Stimulated activated CD8-positive, alpha-beta memory T cell treated with anti-CD3 and anti-CD28 coated beads, Interleukin-12 subunit alpha, Interleukin-12 subunit beta, amount 100 ng/mL, for 4 hours (primary cell): Measurements from ENCODE around the gene AK8.

Experiments used
- DNase-seq: peaks from one replicate; pipeline ENCODE4 v3.0.0-alpha.2; 2020; ENCODE audit warnings: low read depth

The AK8 gene

DNA sequence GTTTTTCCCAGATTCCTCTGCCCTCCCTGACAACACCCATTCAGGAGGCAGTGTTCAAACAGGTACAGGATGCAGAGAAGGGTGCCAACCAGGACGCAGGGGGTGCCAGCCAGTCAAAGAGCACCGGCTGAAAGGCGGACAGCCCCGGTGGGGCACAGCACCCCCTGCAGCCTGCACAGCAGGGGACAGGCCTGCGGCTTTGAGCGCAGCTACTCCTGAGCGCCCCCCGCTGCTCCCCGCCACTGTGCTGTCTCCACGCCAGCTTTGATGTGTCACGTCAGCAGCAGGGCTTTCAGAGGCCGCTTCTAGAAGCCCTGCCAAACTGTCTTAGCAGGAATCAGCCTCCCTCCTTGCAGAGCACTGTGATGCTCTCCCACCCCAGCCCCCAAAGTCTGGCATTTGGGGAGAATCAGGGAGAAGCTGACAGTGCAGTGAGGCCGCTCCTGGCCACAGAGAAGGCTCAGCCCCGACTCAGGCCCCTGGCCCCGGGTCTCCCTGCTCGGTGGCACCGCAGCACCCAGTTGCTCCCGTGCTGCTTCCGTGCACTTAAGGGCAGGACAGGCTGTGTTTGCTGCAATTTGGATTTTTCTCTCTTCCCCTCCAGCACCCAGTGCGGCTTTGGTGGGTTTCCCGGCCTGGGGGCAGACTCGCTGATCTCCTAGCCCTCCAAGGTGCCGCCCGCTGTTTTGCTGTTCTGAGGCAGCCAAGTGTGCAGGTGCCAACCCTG is 20.3 kb downstream of the AK8 start:
- DNase-seq = no peak

DNA sequence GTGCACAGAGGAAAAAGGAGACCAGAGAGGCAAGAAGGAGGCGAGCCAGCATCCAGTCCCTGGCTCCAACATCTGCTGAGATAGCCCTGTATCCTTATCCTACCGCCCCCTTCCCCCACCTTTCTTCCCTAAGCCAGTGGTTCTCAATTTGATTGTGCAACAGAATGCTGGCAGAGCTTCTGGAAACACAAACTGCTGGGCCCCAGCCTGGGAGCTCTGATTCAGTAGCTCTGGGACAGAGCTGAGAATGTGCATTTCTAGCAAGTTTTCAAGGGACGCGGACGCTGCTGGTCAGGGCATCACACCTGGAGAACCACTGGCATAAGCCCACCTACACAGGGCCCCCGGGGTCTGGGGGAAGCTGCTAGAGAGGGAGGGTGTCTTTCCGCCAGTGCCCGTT is 21.1 kb downstream of the AK8 start:
- DNase-seq = no peak

DNA sequence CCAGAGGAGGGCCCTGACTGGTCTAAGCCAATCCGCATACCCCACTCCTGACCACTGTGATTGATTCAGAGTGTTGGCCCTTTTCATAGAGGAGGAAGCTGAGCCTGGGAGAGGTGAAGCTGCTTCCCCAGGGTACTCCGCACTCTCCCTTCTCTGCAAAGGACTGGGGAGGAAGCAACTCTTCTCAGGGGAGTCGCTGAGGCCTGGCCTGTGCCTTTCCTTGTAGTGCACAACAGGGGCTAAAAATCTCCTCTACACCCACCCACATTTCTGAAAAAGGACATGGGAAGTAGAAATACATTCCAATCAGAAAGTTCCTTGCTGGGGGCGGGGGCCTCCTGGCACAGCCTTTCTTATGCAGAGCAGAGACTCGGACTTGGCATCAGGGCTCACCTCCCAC is 22.2 kb downstream of the AK8 start:
- DNase-seq = no peak

DNA sequence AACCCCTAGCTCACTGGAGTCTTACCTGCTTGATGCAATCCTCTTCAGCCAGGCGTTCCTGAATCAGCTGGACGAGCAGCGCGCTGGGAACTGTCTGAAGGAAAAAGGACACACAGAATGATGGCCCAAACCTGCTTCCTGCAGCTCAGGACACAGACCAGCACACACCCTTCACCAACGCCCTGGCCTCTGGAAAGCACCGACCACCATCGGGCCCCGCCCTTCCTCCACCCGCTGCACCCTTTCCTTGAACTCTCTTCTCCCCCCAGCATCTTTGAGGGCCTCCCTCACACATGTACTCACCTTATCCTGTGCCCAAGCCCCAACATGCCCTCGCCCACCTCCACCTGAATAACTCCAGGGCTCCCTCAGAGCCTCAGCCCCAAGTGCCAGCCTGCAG is 23.3 kb downstream of the AK8 start:
- DNase-seq = no peak

DNA sequence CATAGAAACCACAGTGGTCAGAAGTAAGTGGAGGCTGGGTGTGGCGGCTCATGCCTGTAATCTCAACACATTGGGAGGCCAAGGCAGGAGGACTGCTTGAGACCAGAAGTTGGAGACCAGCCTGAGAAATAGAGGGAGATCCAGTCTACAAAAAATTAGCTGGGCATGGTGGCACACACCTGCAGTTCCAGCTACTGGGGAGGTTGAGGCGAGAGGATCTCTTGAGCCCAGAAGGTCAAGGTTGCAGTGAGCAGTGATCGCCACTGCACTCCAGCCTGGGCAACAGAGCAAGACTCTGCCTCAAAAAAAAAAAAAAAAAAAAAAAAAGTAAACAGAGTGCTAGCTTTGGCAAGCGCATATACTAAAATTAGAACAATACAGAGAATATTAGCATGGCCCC is 24.6 kb downstream of the AK8 start:
- DNase-seq = no peak

DNA sequence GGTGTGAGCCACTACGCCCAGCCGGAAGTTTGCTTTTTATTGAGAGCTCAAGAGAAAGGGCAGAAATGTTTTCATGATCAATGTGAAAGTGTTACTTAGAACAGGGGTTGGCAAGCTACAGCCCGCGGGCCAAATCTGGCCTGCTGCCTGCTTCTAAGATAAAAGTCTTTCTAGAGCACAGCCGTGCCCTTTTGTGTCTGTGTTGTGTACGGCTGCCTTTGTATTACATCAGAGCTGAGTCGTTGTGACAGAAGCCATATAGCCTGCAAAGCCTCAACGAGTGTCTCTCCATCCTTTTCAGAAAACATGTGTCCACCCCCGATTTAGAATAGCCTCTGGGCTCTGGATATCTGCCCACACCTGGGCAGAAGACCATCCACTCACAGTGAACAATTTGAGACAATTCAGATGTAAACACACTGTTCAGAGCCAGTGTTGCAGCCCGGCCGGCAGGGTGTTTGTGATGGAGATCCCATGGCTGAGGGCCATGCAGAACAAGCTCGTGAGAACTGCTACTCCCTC is 28.8 kb downstream of the AK8 start:
- DNase-seq = no peak

DNA sequence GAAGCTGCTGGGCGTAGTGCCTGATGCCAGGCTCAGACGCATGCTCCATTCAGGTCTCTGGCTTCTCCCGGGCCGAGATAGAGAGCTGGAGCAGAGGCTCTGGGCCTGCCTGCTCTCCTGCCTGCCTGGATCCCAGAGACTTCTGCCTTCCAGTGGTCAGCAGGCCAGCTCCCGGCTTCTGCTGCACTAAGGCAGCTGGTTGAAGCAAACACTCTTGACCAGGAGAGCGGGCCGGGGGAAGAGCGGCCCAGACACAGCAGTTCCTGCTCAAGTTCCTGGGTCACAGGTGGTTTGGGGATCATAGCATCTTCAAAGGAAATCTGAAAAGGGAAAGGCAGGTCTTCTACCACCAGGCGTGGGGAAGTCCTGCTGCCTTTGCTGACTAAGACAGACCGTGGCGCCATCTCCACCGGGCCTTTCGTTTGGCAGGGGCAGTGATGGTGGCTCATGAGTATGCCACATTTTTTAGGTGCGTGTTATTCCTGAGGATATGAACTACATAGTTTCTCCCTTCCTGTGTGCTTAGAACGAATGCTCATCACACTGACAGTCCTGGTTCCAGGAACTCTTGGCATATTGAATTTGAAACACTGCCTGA is 31.1 kb downstream of the AK8 start:
- DNase-seq = no peak

DNA sequence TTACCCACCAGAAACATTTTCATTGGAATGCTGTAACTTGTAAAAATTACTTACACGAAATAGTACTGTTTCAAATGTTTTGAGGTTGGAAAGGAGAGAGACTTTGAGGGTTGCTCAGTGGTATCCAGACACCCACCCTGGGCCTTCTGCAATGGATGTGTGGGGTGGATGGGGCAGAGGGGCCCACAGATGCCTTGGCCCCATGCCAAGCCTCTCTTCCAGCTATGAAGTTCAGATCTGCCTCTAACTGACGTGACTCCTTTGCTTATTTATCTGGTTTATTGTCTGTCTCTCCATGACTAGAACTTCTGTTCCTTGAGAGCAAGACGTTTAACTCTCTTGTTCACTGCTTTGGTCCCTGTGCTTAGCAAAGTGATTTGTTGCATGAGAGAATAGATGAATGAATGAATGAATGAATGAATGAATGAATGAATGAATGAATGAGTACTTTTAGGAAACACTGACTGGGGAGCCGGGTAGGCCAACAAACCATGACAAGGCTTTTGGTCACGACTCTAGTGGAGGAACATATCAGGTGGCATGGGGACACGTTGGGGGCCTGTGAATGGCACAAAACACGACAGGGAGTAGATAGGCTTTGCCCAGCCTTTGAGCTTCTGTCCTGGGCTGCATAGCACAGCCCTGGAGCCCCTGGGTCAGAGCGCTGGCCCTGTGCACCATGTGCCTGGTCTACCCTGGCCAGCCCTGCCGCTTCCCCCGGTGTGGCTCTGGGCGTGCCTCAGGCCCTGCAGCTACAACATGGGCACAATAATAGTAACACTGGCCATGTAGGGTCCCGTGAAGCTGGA is 31.8 kb downstream of the AK8 start:
- no peak for DNase-seq

DNA sequence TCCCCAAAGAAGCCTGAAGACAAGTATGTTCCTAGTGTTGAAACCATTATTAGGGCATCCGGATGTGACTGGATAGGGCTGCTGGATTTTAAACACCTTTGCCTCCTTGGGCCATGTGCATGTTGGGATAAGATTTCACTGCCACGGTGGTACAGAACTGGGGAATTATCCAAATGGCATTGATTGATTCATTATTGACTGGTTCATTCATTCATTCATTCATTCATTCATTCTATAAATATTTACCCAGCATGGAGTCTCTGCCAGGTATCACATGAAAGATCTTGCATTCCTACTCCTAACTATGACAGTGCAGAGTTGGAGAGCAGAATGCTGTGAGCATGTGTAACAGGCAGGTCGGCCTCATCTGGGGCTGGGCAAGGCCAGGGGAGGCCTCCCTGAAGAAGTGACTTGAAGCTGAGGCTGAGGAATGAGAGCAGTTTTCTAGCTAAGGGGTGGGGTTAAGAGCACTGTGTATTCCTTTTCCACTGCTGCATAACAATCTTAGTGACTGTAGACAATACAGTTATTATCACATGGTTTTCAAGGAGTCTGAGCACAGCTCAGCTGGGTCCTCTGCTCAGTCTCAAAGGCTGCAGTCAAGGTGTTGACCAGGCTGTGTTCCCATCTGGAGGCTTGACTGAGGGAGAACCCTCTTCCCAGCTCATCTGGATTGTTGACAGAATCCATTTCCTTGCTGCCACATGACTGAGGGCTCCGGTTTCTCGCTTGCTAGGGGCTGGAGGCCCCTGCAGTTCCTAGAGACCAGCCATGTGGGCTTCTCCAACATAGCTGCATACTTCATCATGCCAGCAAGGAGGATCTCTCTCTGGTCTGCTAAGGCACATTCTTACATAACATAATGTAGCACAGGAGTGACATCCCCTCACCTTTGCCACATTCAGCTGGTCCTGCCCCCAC is 35.7 kb downstream of the AK8 start:
- no peak for DNase-seq

DNA sequence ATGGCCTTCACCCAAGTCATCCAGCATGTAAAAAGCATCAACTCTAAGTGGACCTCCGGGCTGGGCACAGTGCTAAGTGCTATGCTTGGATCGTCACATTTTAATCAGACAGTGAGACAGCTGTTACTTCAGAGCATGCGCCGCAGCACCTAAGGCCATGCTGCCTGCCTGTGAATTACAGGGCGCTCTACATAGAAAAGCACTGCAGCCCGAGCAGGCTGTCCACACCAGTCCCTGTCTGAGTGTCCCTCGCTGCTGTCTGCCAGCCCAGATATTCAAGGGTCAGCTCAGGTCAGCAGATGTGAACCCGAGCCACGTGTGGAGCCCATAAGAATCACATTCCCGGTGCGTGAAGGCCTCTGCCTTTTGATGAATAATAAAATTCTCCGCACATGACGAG is 37.1 kb downstream of the AK8 start:
- no peak for DNase-seq

DNA sequence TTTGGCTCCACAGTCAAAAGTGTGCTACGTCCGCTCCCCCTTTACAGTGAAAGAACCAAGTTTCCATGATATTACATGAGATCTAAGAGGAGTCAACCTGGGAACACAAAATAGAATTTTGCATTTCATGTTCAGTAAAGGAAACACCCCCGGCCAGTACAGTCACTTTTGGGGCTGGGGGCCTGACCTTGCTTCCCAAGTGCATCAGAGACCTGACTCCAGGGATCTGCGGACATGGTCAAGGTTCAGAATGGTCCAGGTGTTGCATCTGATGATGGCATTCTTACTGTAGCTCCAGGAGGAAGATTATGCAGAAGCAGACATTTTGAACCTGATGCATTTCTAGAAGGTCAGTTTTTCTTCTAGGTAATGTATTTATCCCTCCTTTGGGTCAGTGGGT is 39.8 kb downstream of the AK8 start:
- no peak for DNase-seq

DNA sequence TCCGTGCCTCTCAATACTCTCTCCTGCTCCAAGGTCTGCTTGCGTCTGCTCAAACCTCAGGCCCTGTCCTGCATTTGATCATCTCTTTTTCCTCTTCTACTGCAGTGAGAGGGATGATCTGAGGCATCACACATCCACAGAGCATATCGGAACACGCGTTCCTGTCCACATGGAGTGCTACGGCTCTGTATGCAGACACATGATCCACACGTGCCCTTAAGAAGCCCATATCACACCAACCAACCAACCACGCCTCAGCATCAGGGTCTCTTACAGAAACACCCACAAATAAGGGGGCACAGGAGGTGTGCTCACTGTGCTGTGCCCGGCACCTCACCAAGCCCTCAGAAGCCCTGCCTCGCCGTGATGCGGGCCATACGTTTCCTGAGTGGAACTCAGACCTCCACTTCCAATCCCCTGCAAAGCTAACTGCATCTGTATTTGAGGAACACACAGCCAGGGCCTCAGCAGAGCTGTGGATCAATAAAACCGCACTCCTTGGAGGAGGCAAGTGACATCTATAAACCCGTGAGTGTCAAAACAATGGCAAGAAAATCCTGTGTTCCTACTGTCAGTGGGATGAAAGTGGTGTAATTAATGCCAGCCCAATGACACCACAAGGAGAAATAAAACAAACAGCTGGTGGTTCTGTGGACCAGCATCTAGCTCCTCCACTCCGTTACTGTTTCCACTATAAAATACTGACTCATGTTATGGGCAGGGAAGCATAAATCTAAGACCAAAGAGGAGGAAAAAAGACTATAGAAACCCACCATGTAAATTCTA is 40.4 kb downstream of the AK8 start:
- DNase-seq = no peak

DNA sequence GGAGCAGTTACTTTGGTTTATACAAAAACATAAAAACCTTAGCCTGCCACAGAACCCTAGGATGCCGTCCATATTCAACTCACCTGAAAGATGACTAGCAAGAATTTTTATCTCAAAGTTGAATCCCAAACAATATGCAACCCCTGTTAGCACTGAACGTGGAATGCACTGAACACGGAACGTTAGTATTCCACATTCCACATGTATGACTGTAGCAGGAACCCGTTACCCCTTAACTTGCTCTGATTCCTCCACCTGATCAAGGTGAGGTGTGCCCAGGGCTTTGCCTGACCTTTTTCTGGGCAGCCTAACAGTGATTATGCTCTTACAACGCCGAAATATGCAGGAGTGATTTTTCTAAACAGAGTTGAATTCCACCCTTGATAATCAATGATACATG is 43.7 kb downstream of the AK8 start:
- DNase-seq = no peak

DNA sequence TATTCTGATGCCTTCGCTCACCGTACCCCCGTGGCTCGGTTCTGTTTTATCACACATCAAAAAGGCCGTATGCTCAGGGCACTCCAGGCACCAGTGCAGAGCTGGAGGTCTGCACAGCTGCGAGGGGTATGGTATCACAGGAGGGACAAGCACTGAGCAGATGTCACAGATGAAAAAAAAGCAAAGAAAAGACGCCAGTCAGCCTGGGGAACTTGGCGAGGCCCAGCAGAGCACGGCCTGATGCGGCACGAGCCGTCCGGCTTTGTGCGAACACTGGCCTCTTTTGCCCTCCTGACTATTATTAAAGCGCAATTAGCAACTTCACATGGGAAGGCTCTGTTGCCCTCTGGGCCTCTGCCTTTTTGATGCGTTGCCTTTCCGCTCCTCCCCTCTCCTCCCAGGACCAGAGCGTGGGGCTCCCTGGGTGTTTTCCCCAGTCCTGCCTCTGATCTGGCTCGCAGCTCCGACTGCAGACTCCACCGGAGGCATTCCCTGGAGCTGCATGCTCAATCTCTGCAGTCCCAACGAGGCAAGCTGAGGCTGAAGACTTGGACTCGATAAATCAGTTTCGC is 44.4 kb downstream of the AK8 start:
- DNase-seq = no peak

DNA sequence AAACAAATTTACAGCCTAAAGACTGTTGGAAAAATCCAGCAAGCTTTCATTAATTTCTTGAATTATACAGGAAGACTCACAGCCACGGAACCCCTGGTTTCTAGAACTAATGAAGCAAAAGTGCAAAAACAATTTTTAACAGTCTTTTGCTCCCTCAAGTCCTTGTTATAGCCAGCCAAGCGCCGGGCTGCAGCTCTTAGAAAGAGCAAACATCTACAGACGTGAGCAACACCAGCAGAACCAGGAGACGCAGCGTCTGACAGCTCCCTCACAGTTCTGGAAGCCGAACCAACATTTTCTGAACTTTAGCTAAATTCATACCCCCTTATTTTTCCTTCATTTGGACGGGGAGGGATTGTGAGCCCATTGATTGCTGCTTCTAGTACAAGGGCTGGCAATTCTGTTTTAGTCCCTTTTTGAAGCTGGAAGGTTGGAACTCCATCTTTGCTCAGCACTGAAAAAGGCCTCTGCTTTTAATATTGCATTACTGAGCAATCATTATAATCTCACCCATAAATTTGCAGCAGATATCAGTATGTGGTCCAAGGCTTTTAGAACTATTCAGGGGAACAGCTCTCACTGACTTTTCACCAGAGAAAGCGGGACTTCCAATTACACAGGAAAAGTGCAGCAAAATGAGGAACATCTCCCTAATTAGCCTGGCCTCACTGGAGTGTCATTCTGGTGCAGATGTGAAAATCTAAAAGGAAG is 45.8 kb downstream of the AK8 start:
- DNase-seq = no peak

DNA sequence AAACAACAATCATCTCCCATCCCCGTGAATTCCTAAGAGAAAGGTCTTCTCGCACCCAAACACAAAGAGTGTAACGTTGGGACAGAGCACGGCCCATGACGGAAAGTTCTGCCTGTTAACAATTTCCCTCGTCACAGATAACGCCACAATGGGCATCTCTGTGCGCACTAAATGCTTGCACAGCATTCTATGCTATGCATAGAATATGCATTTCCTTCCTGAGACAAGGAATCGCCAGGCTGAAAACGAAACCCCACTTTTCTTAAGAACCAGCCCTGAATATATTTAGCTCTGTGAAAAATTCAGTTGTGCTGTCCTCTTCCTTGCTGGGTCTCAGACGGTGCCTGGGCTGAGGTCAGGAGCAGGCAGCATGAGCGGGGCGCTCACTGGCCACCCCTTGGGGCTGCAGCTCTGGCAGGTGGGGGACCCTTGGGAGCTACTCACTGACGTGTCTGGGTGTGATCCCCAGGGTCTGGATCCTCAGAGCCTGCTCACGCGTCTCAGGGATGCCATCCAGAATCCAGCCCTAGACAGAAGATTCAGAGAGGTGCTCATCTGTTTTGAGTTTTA is 49.8 kb downstream of the AK8 start:
- no peak for DNase-seq

DNA sequence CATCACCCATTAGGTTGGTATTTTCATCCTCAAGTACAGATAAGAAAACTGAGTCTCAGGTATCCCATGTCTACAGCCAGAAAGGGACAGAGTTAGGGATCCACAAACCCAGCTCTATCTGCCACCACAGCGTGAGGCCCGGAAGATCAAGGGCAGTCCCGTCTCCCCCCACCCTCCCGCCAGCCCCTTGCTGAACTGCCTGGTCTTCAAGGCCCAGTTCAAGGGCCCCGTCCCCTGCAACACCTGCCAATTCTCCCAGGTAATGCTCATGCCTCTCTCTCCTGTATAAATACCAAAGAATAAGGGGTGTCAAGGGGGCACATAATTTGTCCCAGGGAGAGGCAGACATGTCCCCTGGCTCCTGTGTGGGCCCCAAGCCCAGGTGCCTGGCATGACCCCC is 50.7 kb downstream of the AK8 start:
- no peak for DNase-seq

DNA sequence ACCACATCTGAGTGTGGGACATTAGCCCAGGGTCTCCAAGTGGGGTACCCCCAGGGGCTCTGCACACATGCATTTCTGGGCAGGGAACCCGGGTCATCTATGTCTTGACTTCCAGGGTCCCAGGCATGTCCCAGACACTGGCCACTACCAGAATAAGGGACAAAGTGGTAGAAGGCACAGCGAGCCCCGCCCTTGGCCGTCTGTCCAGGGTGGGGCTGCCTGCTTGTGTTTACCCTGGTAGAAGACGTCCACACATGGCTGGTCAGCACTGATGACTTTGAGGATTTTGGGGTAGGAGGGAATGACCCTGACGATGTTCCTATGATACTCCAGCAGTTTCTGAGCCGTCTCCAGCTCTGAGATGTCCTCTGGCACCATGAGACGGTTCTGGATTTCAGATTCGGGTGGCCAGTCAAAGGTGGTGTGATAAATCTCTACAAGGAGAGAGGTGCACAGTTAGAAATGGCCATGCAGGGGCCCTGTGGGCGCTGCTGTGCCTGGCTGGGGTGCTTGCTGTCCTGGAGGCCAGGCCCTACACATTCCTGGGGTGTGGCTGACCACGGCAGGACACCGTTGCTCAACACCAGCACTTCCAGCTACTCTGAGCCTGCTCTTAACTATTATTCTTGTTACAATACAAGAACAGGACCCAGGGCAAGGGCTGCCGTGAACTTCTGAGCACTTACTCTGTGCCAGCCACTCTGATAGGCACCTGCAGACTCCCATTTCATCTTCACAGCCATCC is 51.3 kb downstream of the AK8 start:
- no peak for DNase-seq

DNA sequence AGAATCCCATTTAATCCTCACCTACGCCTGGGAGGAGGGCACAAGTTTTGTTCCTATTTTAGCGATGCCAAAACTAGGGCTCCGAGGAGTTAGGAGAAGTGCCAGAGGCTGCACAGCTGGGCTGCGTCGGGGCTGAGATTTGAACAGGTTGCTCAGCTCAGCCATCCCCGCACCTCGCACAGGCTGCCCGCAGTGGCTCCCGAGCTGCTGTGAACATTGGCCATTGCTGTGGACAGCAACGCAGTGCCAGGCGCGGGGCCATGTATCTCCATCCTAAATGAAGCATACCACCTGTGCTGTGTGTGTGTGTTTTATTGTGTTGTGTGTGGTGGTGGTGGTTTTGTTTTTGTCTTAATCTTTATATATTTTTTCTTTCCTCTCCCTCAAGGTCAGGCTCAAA is 52.0 kb downstream of the AK8 start:
- no peak for DNase-seq
